GM21576 (cell line): ENCODE results near the gene AK8.

ENCODE experiments used
- ATAC-seq: cut with Tn5 transposase; IDR thresholded peaks from one replicate; pipeline ENCODE4 v1.9.1; 2021; ENCODE audit warnings: mild to moderate bottlenecking, moderate library complexity; ENCODE audit not compliant: unreplicated experiment

The AK8 gene

DNA sequence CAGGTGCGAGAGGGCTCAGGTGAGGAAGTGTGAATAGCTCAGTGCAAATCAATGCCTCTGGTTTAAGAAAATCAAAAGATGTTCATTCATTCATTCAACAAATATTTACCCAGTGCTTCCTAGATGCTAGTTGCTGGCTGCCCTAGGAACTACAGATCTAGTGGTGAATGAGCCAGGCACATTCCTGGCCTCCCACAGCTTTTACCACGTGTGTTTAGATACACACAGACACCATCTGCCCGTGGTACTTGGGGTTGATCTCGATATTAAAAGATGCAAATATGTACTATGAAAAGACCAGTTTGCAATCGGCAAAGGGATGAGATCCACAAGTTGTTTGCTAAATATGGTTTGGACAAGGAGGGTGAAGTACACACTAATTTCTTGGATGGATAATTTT, 129.6 kb downstream of the AK8 start:
- ATAC-seq = no peak

DNA sequence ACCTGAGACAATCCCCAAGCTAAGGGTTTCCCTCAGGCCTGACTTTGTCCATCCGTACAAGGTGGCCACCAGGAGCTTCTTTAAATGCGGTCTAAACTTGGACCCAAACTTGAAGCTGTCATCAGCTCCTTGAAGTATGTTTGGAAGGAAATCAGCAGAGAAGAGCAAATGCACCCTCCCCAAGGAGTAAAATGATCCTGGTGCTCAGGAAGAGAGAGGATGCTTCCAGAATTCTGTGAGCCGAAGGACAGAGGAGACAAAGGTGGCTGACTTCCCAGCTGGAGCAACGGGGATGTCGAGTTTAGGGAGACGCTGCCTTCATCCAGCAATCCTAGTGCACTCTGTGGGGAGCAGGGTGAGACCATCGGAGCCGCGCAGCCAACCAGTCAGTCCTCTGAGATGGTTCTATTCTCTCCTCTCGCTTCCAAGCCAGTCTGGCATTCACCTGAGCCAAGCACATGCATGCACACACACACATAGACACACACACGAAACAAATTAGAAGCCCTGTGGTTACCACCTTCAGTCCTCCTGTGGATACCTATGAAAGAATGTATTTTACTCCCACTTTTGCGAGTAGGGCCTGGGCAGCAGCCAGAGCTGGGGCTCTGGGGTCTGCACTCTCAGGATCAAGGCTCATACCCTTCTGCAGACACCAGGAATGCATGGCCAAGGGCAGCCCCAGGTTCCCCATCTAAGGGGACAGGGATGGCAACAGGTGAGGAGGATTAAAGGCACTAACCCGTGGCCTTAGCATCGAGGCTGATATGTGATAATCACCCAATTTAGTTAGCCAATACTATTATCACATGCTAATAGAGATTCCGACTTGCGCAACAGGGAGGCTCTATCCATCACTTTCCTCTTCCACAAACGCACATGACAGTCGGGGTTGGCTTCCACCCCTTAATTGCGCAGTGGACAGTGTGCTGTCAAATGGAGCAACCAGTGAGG, 132.1 kb downstream of the AK8 start:
- ATAC-seq = no peak

DNA sequence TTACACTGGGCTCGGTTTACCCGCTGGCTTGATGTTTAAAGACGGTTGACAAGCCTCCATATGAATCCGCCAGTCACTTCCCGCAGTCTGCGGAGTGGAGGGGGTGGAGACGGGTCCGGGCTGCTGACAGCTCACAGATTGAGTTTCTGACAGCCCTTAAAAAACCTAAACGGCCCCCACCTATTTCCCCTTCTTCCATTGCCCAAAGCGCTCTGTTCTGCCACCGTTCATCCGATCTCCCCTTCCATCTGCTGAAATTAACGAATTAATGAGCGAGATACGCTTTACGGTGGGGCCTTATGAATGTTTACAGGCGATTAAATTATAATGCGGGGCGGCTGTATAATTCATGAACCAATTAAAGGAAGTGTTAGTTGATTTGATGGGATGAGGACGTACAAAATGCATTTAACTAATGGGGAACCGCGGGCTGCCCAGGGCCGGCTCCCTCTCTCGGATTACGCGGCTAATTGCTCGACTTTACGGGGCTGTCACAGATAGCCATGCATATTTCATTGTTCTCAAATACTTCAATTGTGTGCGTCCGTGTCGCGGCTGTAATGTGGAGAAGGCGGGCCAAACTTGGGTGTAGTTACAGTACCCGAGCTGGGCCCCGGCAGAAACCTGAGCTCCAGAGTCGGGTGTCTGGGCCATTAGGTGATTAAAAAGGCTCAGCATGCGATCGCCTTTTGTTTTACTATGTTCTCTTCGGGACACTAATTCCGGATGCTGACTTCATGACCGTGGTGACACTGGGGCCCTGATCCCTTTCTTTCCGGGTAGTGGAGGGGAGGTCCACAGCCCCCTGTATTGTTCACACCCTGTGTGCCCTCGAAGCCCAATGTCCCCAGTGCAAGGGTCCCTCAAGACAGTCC, 133.0 kb downstream of the AK8 start:
- ATAC-seq = no peak

DNA sequence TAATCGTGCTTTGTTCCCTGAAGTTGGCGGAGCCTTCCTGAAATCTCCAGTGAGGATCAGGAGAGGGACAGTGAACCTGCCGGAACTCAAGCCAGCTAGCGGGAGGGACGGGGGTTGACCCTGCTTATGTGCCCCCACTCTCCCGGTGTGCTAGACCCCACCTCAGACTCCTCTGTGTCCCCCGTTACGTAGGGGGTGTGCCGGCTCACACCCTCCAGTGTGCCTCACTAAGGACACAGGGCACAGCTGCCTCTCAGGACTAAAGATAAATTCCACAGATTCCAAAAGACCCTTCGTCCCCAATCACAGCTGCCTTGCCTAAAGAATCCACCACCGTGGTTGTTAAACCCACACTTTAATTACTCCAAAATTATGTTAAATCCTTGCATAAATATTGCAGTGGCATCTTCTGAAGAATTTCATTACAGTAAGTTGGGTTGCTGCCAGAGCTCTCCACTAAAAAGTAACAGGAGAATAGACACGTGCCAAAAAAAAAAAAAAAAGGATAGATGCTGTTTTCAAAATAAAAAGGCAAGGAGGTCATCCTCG, 134.1 kb downstream of the AK8 start:
- no peak for ATAC-seq

DNA sequence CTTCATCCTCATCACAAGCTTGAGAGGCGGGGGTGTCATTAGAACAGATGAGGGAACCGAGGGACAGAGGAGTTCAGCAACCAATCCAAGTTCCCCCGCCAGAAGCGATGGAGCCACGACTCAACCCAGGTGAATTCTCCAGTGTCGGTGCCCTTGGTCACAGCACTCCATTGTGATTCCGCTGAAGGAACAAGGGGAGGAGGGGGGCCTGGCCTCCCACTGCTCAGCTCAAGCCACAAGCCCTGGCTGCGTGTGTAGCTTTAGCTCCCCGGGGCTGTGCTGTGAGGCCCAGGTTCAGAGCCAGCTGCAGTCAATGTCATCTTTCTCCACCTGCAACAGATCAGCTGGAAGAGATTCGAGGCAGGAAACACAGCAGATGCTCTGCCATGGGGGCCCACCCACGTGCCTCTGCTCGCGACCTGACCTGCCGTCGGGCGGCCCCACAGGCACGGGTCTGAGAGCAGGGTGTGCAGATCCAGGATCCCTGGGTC, 135.2 kb downstream of the AK8 start:
- no peak for ATAC-seq

DNA sequence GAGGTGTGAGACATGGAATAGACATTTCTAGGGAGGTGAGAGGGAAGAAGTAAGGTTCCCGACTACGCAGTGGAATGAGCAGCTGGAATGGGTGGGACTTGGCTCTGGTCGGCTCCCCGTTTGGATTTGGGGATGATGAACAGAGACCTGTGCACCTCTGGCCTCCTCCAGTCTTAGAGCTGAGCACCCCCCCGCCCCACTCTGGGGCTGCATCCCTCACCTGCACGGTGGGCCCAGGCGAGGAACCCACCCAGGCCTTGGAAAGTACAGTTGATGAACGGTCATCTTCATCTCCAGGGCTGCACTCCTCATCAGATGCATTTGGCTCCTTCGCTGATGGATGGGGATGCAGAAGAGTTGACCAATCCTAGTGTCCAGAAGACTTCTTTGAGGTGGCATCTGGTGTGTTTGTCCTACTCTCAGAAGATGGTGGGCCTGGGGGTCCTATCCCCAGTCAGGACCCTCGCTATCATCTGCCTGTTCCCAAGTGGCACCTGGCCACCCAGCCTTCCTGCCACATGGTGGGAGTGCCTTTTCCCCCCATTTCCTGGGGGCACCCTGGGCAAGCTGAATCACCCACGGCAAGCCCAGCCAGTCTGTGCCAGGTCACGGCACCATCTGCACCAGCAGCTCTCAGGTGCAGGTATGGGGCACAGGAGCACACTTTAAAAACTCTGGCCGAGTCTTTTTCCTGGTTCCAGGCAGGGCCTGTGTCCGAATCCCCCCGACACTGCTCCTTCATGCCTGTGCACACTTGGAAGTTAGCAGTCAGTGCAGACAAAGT, 137.4 kb downstream of the AK8 start:
- no peak for ATAC-seq

DNA sequence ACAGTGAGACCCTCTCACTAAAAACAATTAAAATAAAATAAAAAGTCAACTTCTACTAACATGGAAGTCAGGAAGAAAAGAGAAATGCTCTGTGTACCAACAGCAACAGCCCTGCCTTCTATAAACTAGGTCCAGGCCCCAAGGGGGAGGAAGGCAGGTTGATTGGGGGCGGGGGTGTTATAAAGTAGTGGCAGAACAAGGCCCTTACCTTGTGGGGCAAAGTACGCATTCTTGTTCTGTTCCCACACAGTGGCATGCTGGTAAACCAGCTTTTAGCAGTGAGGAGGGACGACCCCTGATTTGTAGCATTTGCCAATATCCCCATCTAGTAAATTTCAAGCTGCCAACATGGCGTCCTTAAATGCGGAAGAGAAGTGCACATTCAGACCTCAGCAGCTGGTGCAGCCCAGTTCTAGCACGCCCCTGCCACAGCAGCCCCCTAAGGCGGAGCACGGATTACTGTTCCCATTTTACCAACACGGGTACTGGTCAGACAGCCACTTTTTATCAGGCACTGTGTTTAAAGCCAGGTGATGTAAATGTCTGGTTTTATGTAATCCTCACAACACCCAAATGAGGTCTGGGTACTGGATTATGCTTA, 138.3 kb downstream of the AK8 start:
- no peak for ATAC-seq

DNA sequence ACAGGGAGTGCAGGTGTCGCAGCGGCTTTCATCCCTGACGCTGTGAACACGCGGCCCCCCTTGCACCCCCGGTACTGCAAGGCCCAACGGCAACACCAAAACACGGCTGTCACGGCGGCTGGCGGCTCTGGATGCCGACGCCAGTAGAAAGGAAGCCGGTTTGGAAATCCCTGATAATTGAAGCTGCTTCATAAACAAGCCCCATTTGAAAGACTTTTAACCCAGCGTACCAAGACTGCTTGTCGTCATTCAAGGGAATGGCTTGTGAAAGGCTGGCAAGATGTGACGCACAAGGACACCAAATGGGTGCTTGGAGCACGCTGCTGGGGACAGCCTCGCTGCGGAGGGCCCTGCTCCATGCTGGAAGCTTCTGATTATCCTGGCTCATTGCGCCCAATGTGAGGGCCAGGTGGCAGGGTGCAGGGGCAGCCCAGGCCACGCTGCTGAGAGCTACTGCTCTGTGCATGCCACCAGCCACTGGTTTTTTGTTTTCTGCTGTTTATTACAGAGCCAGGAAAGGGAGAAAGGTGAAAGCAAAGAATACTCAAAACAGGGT, 144.7 kb downstream of the AK8 start:
- no peak for ATAC-seq

DNA sequence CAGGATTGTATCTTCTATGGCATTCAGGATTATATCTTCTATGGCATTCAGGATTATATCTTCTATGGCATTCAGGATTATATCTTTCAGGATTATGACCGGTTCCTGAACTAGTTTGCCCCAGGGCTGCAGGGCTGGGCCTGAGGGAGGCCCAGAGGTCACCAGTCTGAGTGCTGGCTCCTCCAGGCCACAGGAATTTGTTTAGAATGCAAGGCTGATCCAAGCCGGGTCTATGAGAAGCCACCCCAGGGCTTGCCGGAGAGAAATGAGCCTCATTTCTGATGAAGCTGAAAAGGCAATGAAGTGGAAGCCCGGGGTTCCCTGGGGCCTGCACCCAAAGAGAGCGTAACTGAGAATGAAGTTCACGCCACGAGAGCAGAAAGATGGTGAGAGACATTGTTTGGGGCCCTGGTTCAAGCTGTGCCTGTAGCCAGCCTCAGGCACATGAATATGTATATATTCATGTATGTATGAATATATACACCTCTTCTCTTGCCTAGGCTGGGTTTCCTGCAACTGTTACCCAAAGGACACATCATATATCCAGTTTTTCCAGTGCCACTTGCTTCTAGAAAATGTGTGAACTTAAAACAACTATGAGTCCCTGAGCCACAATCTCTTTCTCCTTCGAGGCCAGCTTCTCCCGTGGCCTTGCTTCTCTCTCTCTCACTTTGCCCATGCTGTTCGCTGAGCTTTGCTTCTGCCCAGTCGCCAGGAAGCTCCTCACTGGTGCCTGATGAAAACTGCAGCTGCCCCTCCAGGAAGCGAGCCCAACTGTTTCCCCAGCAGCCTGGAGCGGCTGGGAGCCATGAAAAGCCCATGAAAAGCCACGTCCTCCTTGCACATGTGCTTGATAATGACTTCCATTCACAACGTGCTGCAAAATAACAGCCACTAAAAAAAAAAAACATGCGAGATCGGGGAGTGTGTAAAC, 145.5 kb downstream of the AK8 start:
- no peak for ATAC-seq

DNA sequence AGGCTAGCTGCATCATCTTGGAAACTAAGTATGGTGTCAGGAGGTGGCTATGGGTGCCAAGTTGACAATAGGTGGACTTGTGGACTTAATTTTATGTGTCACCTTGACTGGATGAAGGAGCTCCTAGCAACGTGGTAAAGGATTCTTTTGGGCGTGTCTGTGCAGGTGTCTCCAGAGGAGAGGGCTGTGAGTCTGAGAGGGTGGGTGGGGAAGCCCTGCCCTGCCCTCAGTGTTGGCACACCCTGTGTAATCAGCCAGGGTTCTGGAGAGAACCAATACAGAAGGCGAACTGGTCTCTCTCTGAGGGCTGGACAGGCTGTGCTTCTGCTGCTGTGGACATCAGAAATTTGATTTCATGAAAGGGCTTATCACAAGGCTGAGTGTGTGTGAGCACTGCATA, 146.9 kb downstream of the AK8 start:
- ATAC-seq = no peak

DNA sequence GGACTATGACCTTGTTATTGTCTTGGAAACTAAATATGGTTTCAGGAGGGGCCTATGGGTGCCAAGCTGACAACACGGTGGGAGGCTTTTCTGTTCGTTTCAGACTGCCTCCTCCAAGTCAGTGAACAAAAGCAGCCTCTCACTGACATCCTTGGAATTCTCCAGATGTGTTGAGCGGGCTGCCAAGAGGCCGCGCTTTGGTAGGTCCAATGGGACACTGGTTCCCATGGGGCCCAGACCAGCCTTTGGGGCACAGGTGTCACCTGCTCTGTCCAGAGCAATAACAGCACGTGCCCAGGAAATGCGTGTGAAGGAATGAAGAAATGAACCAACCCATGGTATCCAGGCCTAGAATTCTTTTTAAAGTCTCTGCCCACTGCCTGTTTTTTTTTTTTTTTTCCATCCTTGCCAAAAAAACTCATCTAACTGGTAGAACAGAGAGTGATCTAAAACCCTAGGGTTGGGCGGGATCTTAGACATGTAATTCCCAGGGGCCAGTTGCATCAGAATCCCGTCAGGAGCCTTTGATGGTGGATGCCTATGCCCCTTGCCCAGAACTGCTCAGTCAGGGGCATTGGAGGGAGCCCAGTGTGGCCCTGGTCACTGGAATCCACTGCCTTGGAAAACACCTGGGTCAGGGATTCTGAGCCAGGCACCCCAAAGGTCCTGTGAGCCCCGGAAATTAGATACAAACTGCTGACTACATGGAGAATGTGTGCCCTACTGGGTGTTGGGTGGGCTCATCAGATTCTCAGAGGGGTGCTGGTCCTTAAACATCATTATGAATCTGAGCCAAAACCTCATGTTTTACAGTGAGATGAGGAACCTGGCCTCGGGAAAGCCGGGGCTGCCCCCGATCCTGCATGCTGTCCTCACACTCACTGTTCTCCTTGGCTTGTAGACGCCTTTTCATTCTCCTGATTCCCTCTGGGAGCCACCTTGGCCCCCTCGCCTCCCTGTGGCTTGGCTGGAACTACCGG, 147.7 kb downstream of the AK8 start:
- ATAC-seq = no peak

DNA sequence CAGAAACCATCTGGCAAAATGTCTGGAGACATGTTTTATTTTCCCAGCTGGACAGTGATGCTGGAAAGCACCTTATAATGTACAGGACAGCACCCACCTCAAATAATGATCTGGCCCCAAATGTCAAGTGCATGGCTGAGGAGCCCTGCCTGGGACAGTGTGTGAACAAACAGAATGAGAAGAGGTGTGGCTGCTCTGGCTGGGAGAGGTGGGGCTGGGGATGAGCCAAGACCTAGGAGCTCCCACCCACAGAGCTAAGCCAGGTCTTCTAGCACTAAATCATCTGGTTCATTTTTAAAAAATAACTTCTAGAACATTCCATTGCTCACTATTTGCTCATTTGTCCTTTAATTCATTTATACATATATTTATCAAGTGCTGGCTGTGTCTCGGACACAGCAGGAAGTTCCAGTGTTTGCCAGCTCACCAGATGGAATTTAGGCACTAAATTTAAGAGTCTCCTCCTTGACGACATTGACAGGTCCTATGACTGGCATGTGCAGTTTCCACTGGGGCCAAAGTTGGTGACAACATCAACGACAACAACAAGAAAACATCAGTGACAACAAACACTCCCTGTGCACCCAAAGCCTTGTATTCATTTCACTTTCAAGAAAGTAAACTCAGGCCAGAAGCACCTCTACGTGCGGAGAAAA, 148.7 kb downstream of the AK8 start:
- no peak for ATAC-seq

DNA sequence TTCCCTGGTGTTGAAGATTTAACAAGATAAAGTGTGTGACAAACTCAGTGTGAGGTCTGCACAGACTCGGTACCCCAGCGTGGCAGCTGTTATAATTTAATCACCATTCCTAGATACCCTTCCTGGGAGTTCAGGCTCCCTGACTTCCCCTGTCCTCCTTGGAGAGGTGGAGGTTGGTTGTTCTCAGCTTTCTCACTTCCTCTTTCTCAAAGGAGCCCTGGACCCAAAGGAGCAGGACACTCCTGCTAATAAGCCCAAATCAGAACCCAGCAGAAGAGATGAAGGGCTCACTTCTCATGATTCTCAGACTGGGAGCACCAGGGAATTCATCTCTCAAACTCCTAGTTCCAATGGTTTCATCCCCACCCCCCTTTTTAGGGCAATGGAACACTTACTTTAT, 149.6 kb downstream of the AK8 start:
- ATAC-seq = no peak

DNA sequence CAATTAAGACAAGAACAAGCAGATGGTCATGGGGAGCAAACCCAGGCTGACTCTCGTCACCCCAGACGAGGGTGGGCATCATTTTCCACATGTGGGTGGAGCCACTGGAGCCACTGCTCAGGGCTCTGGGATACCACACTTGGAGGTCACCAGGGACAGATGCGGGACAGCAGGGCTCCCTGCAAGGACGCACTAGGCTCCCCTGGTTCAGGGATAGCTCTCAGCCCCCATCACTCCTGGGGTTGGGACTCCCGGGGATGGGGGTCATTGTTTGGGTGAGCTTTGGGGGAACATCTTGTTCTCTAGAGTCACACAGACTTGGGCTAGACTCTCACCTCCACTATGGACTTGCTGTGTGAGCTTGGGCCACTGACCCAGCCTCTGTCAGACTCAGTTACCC, 150.0 kb downstream of the AK8 start:
- ATAC-seq = no peak

DNA sequence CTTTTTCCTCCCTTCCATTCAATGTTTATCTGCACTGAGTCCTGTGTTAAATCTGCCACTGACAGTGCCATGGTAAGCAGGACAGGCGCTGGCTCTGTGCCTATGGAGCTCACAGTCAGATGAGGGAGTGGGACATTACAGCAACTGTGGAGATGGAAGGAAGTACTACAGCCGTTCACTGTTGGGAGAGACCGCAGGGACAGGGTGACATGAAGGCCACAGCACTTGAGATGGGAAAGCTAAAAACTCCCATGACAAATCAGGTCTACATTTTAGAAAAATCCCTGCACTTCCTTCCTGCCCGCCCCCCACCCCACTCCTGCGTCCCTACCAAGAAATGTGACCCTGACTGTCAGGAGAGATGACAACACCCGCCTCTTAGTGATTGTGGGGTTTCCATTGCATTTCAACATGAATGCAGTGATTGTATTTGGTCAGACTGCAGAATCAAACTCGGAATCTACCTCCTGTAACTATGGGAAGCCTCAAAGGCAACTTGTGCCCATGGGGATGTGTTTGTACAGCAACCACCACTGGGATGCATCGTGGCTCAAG, 151.4 kb downstream of the AK8 start:
- ATAC-seq = no peak

DNA sequence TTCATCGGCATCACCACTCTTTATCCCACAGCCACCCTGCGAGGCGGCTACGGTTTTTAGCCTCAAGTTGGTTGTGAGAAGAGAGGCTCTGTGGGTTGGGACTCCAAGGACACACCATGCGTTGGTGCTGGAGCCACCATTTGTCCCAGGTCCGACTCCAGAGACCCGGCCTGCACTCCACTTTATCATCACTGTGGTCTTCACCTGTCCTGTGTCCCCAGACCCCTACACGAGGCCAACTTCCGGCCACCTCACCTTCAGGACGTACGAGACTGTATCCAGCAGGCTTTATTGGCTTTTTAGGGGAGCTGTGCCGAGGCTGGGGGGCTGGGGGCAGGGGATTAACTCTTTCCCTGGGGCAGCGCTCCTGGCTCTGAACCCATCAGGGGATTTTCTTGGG, 152.8 kb downstream of the AK8 start:
- ATAC-seq = no peak

DNA sequence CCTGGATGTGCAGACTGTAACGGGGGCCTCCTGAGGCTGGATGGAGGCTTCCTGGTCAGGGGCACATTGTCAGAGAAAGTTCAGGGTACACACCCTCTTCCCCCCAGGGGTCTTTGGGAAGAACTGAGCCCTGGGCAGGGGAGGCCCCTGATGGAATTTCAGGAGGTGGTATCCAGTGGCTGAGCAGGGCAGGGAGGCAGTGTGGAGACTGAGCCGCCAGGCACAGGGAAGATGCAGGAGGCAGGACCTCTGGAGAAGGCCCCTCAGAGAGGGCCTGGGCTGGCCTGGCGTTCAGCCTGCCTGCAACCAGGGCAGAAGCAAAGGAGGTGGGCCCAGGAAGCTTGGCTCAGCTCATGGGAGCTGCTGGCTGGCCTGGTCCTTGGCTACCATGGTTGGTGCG, 154.3 kb downstream of the AK8 start:
- no peak for ATAC-seq
